ENCODE results near the gene UGGT2.
"Not testable (repeated sequence)": the region's sequence is repeated elsewhere in the genome, so short reads cannot be mapped to it uniquely, and the experiment has no call there.

UGGT2 gene

DNA sequence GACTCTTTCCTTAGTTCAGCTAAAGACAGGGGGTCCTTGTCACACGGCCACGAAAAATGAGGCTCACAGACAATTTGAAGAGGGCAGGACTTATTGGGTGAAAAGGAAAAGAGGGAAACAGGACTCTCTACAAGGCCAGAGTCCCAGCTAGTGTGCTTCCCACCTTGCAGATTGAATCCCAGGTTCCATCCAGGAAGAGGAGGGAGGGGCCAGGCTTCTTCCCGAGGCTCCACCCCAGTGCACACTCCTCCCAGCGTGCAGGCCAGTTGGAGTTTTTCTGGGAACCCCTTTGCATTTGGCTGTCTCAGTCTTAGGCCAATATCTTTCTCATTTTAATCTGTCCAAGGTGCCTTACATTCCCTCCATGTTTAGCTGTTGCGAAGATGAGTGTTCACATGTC lies 269.5 kb downstream of the UGGT2 start:
- Histone ChIP-seq H3K9me3 (ENCODE audit: control insufficient read depth, insufficient read depth, low read depth, low read length) (no peaks in the 10 kb centered on the region), H3K4me1 (ENCODE audit: control insufficient read depth, insufficient read depth, low read length) (no peaks in the 10 kb centered on the region), H3K9ac (ENCODE audit: low read length) (no peak overlapping the region), H3K36me3 (ENCODE audit: control insufficient read depth, insufficient read depth, low read length) (0 out of 2 replicates have a peak, but pooled peaks cover 2% of the 10 kb centered on the region), H3K27ac (ENCODE audit: low read depth, low read length) (no peak overlapping the region), H3K27me3 (ENCODE audit: control insufficient read depth, insufficient read depth, low read length) (no peaks in the 10 kb centered on the region), H3K4me3 (ENCODE audit: low read depth, low read length) (no peak overlapping the region)

- H3K4me1 ChIP-seq (ENCODE audit: control insufficient read depth, insufficient read depth, low read length); H3K4me3 ChIP-seq (ENCODE audit: low read depth, low read length); H3K9ac ChIP-seq (ENCODE audit: low read length); H3K27me3 ChIP-seq (ENCODE audit: control insufficient read depth, insufficient read depth, low read length); H3K9me3 ChIP-seq (ENCODE audit: control insufficient read depth, insufficient read depth, low read depth, low read length); H3K36me3 ChIP-seq (ENCODE audit: control insufficient read depth, insufficient read depth, low read length); H3K27ac ChIP-seq (ENCODE audit: low read depth, low read length): not testable (repeated sequence)
Observed at GRCh38 chr13:95781940-95782339, 271.3 kb downstream of the UGGT2 start.

DNA sequence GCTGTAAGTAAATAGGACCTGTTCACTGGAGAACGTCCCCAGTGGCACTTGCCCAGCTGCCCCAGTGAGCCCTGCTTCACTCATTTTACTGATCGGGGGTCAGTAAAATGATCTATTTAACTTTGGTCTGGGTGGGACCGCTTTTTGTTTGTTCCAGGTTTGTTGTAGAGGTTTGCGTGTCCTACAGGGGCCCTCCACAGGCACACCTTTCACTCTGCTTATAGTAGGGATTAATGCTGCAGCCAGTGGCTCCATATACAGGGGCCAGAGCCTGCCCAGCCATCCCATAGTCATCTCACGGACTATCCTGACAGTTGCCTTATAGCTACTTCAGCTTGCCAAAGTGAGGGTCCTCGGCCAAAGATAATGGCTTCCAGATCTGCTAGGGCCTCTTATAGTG lies 272.2 kb downstream of the UGGT2 start:
- no peaks in the 10 kb centered on the region for H3K27me3 ChIP-seq (ENCODE audit: control insufficient read depth, insufficient read depth, low read length)
- no peak overlapping the region for H3K27ac ChIP-seq (ENCODE audit: low read depth, low read length)
- H3K4me3 ChIP-seq (ENCODE audit: low read depth, low read length), result no peak overlapping the region
- no peak overlapping the region for H3K9ac ChIP-seq (ENCODE audit: low read length)
- no peaks in the 10 kb centered on the region for H3K9me3 ChIP-seq (ENCODE audit: control insufficient read depth, insufficient read depth, low read depth, low read length)
- no peaks in the 10 kb centered on the region for H3K4me1 ChIP-seq (ENCODE audit: control insufficient read depth, insufficient read depth, low read length)
- peaks cover 8% of the 10 kb centered on the region; the same call in 1 of the 2 replicates for H3K36me3 ChIP-seq (ENCODE audit: control insufficient read depth, insufficient read depth, low read length)

DNA sequence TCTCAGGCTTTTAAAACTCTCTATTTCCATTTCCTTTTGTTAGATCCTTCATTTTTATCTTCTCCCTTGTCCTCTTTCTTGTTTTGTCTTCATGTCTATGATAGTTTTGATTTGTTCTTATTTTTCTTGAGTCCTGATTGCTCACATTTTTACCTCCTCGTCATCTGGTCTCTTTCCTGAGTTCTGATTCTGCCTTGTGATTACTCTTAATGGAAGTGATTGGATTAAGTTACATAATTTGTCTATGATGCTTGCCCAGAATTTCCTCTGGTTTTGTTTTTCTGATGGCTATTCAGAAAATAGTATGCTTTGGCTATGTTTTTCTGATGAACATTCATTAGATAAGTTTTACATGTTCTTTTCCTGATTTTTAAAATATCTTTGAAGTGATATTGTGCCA lies 273.7 kb downstream of the UGGT2 start:
- Histone ChIP-seq H3K9ac (ENCODE audit: low read length) (no peak overlapping the region), H3K27me3 (ENCODE audit: control insufficient read depth, insufficient read depth, low read length) (no peaks in the 10 kb centered on the region), H3K27ac (ENCODE audit: low read depth, low read length) (no peak overlapping the region), H3K36me3 (ENCODE audit: control insufficient read depth, insufficient read depth, low read length) (peaks cover 8% of the 10 kb centered on the region; the same call in 1 of the 2 replicates), H3K4me1 (ENCODE audit: control insufficient read depth, insufficient read depth, low read length) (no peaks in the 10 kb centered on the region), H3K4me3 (ENCODE audit: low read depth, low read length) (no peak overlapping the region), H3K9me3 (ENCODE audit: control insufficient read depth, insufficient read depth, low read depth, low read length) (no peaks in the 10 kb centered on the region)

DNA sequence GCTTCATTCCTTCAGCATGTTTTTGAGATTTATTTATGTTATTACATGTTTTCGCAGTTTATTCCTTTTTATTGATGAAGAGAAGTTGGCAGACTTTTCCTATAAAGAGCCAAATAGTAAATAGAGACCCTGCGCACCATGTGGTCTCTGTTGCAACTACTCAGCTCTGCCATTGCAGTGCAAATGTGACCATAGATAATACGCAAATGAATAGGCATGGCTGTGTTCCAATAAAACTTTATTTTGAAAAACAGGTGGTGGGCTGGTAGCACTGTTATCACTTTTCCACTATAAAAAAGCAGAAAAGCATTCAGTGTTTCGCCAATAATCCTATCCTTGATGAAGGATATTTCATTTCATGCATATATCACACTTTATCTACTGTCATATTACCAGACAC lies 281.3 kb downstream of the UGGT2 start:
- Histone ChIP-seq H3K4me1 (ENCODE audit: control insufficient read depth, insufficient read depth, low read length) (no peaks in the 10 kb centered on the region), H3K36me3 (ENCODE audit: control insufficient read depth, insufficient read depth, low read length) (no peaks in the 10 kb centered on the region), H3K9ac (ENCODE audit: low read length) (no peak overlapping the region), H3K27me3 (ENCODE audit: control insufficient read depth, insufficient read depth, low read length) (no peaks in the 10 kb centered on the region), H3K9me3 (ENCODE audit: control insufficient read depth, insufficient read depth, low read depth, low read length) (no peaks in the 10 kb centered on the region), H3K27ac (ENCODE audit: low read depth, low read length) (no peak overlapping the region), H3K4me3 (ENCODE audit: low read depth, low read length) (no peak overlapping the region)

GRCh38 chr13:95763601-95764000 lies 289.6 kb downstream of the UGGT2 start:
- H3K9ac ChIP-seq (ENCODE audit: low read length), result no peak overlapping the region
- H3K27ac ChIP-seq (ENCODE audit: low read depth, low read length), result no peak overlapping the region
- H3K9me3 ChIP-seq (ENCODE audit: control insufficient read depth, insufficient read depth, low read depth, low read length), result no peaks in the 10 kb centered on the region
- peaks cover 12% of the 10 kb centered on the region for H3K36me3 ChIP-seq (ENCODE audit: control insufficient read depth, insufficient read depth, low read length)
- no peaks in the 10 kb centered on the region for H3K27me3 ChIP-seq (ENCODE audit: control insufficient read depth, insufficient read depth, low read length)
- no peak overlapping the region for H3K4me3 ChIP-seq (ENCODE audit: low read depth, low read length)
- no peaks in the 10 kb centered on the region for H3K4me1 ChIP-seq (ENCODE audit: control insufficient read depth, insufficient read depth, low read length)

- H3K36me3 ChIP-seq (ENCODE audit: control insufficient read depth, insufficient read depth, low read length), result peaks cover 12% of the 10 kb centered on the region
- not testable (repeated sequence) for H3K9me3 ChIP-seq (ENCODE audit: control insufficient read depth, insufficient read depth, low read depth, low read length); H3K27me3 ChIP-seq (ENCODE audit: control insufficient read depth, insufficient read depth, low read length)
Observed at GRCh38 chr13:95762626-95763025, 290.6 kb downstream of the UGGT2 start.

GRCh38 chr13:95756072-95756471 lies 297.1 kb downstream of the UGGT2 start:
- H3K27me3 ChIP-seq (ENCODE audit: control insufficient read depth, insufficient read depth, low read length), result no peaks in the 10 kb centered on the region

More at GRCh38 chr13:95762626-95763025, 290.6 kb downstream of the UGGT2 start:
- not testable (repeated sequence) for H3K27ac ChIP-seq (ENCODE audit: low read depth, low read length); H3K4me1 ChIP-seq (ENCODE audit: control insufficient read depth, insufficient read depth, low read length); H3K9ac ChIP-seq (ENCODE audit: low read length); H3K4me3 ChIP-seq (ENCODE audit: low read depth, low read length)

GRCh38 chr13:95754069-95754468 lies 299.1 kb downstream of the UGGT2 start:
- H3K9ac ChIP-seq (ENCODE audit: low read length), result no peak overlapping the region
- no peaks in the 10 kb centered on the region for H3K9me3 ChIP-seq (ENCODE audit: control insufficient read depth, insufficient read depth, low read depth, low read length)
- H3K36me3 ChIP-seq (ENCODE audit: control insufficient read depth, insufficient read depth, low read length), result no peaks in the 10 kb centered on the region
- no peaks in the 10 kb centered on the region for H3K27me3 ChIP-seq (ENCODE audit: control insufficient read depth, insufficient read depth, low read length)
- H3K4me1 ChIP-seq (ENCODE audit: control insufficient read depth, insufficient read depth, low read length), result peaks cover 7% of the 10 kb centered on the region
- no peak overlapping the region for H3K4me3 ChIP-seq (ENCODE audit: low read depth, low read length)
- no peak overlapping the region for H3K27ac ChIP-seq (ENCODE audit: low read depth, low read length)

More at GRCh38 chr13:95756072-95756471, 297.1 kb downstream of the UGGT2 start:
- no peak overlapping the region for H3K4me3 ChIP-seq (ENCODE audit: low read depth, low read length)
- H3K36me3 ChIP-seq (ENCODE audit: control insufficient read depth, insufficient read depth, low read length), result no peaks in the 10 kb centered on the region
- H3K9ac ChIP-seq (ENCODE audit: low read length), result no peak overlapping the region
- H3K27ac ChIP-seq (ENCODE audit: low read depth, low read length), result peak overlapping the region; percentile 12; the same call in 1 of the 2 replicates
- H3K9me3 ChIP-seq (ENCODE audit: control insufficient read depth, insufficient read depth, low read depth, low read length), result no peaks in the 10 kb centered on the region
- peaks cover 7% of the 10 kb centered on the region for H3K4me1 ChIP-seq (ENCODE audit: control insufficient read depth, insufficient read depth, low read length)

GRCh38 chr13:95752677-95753076 lies 300.5 kb downstream of the UGGT2 start:
- peaks cover 7% of the 10 kb centered on the region for H3K4me1 ChIP-seq (ENCODE audit: control insufficient read depth, insufficient read depth, low read length)
- H3K36me3 ChIP-seq (ENCODE audit: control insufficient read depth, insufficient read depth, low read length), result no peaks in the 10 kb centered on the region
- H3K9ac ChIP-seq (ENCODE audit: low read length), result no peak overlapping the region
- no peaks in the 10 kb centered on the region for H3K9me3 ChIP-seq (ENCODE audit: control insufficient read depth, insufficient read depth, low read depth, low read length)
- no peak overlapping the region for H3K27ac ChIP-seq (ENCODE audit: low read depth, low read length)
- H3K4me3 ChIP-seq (ENCODE audit: low read depth, low read length), result no peak overlapping the region
- H3K27me3 ChIP-seq (ENCODE audit: control insufficient read depth, insufficient read depth, low read length), result no peaks in the 10 kb centered on the region

Measured in HUES6 (cell line).